ENCODE measurements around the gene SERINC3. TPM values are rescaled to one million over a fixed set of nuclear protein-coding genes. Genes with fewer than 3 reads are reported as not detected.

SERINC3 gene
- total and polyA plus RNA-seq, 2 experiments from 2014 or later, result 18.1 to 33.0 TPM

Small RNA genes lying within 50 kb of the gene (small RNA-seq; reads per million reads assigned to genes)
- 0.77 reads per million, percentile 52 among the genes with 10 or more reads in this experiment for gene RPL37AP1 (ENCODE audit: low replicate concordance)

Other genes starting within 250 kb of the SERINC3 start
- gene FITM2, start 210.9 kb downstream of the SERINC3 start, total RNA-seq (2014; rRNA removed; shearing (Covaris generic)), result 1.6 and 3.5 TPM in 2 replicates
- gene FITM2, start 210.9 kb downstream of the SERINC3 start, polyA plus RNA-seq (2016; fragmentation: Nextera tagmentation; extraction: Ambion mirVana), result 0.73 and 0.87 TPM in 2 replicates
- gene R3HDML, start 185.0 kb downstream of the SERINC3 start, total RNA-seq (2014; rRNA removed; shearing (Covaris generic)), result not detected in 2 replicates
- not detected in 2 replicates for gene R3HDML, start 185.0 kb downstream of the SERINC3 start, polyA plus RNA-seq (2016; fragmentation: Nextera tagmentation; extraction: Ambion mirVana)
- gene HNF4A, start 166.4 kb downstream of the SERINC3 start, total RNA-seq (2014; rRNA removed; shearing (Covaris generic)), result not detected in 2 replicates
- gene HNF4A, start 166.4 kb downstream of the SERINC3 start, polyA plus RNA-seq (2016; fragmentation: Nextera tagmentation; extraction: Ambion mirVana), result not detected in 2 replicates
- 10.2 TPM in 2 replicates for gene TTPAL, start 46.2 kb downstream of the SERINC3 start, total RNA-seq (2014; rRNA removed; shearing (Covaris generic))
- gene TTPAL, start 46.2 kb downstream of the SERINC3 start, polyA plus RNA-seq (2016; fragmentation: Nextera tagmentation; extraction: Ambion mirVana), result 3.5 and 3.7 TPM in 2 replicates
- gene PKIG, start 60.5 kb upstream of the SERINC3 start, total RNA-seq (2014; rRNA removed; shearing (Covaris generic)), result 23.9 and 33.2 TPM in 2 replicates
- 29.7 and 34.9 TPM in 2 replicates for gene PKIG, start 60.5 kb upstream of the SERINC3 start, polyA plus RNA-seq (2016; fragmentation: Nextera tagmentation; extraction: Ambion mirVana)
- 12.7 and 16.2 TPM in 2 replicates for gene ADA, start 129.6 kb upstream of the SERINC3 start, total RNA-seq (2014; rRNA removed; shearing (Covaris generic))
- 14.6 and 15.8 TPM in 2 replicates for gene ADA, start 129.6 kb upstream of the SERINC3 start, polyA plus RNA-seq (2016; fragmentation: Nextera tagmentation; extraction: Ambion mirVana)
- gene CCN5, start 193.3 kb upstream of the SERINC3 start, total RNA-seq (2014; rRNA removed; shearing (Covaris generic)), result not detected in 2 replicates
- not detected in 2 replicates for gene CCN5, start 193.3 kb upstream of the SERINC3 start, polyA plus RNA-seq (2016; fragmentation: Nextera tagmentation; extraction: Ambion mirVana)
- 0.19 and 0.63 TPM in 2 replicates for gene KCNK15, start 223.8 kb upstream of the SERINC3 start, total RNA-seq (2014; rRNA removed; shearing (Covaris generic))
- gene KCNK15, start 223.8 kb upstream of the SERINC3 start, polyA plus RNA-seq (2016; fragmentation: Nextera tagmentation; extraction: Ambion mirVana), result 3.3 and 4.3 TPM in 2 replicates

Measured in GM23338 (cell line).